GM12864 (cell line): Measurements from ENCODE around the gene SYT2.

ENCODE experiments used
- DNase-seq: peaks from one replicate; pipeline ENCODE4 v3.0.0-alpha.2; 2011; ENCODE audit warnings: low read depth
- H3K4me3 ChIP-seq: 2 replicates; pipeline ENCODE4 v1.5.1; 2011; ENCODE audit warnings: mild to moderate bottlenecking, low read depth, low read length, control low read depth
- CTCF ChIP-seq: IDR thresholded peaks from 2 replicates; pipeline ENCODE4 v1.5.1; 2011; ENCODE audit warnings: low read depth, mild to moderate bottlenecking, moderate library complexity, low read length, control low read depth, inconsistent platforms; ENCODE audit errors: missing control alignments

The SYT2 gene

GRCh38 chr1:202571719-202572339 is 138.4 kb downstream of the SYT2 start:
- TF ChIP-seq CTCF, result peak; percentile 87
- H3K4me3 ChIP-seq, result no peak overlapping the region
- no peak for DNase-seq

GRCh38 chr1:202569393-202570322 is 140.6 kb downstream of the SYT2 start:
- DNase-seq, result no peak
- TF ChIP-seq CTCF, result no peak
- no peak overlapping the region for H3K4me3 ChIP-seq

- no peak for TF ChIP-seq CTCF
- H3K4me3 ChIP-seq, result no peak overlapping the region
- no peak for DNase-seq
Measured at GRCh38 chr1:202568826-202569225, 141.4 kb downstream of the SYT2 start.

GRCh38 chr1:202568410-202568809 is 141.8 kb downstream of the SYT2 start:
- no peak for TF ChIP-seq CTCF
- DNase-seq, result no peak
- H3K4me3 ChIP-seq, result no peak overlapping the region

- H3K4me3 ChIP-seq, result no peak overlapping the region
- no peak for DNase-seq
- no peak for TF ChIP-seq CTCF
Measured at GRCh38 chr1:202567738-202568137, 142.5 kb downstream of the SYT2 start.

GRCh38 chr1:202565890-202566602 is 144.2 kb downstream of the SYT2 start:
- DNase-seq, result peak; percentile 72
- no peak overlapping the region for H3K4me3 ChIP-seq
- peak; percentile 15 for TF ChIP-seq CTCF
